Endothelial cell of umbilical vein (primary cell): Measurements from ENCODE around the gene FAM72D. TPM values are rescaled to one million over a fixed set of nuclear protein-coding genes. Genes with fewer than 3 reads are reported as not detected.
"Not testable (repeated sequence)": the region's sequence is repeated elsewhere in the genome, so short reads cannot be mapped to it uniquely, and the experiment has no call there.

Experiments used
- BruUV-seq: library from RNA; stranded (reverse); fragments of 400-500 nt; replicated peaks from 2 replicates; lab custom pipeline; 2021; lab: Mats Ljungman, UMichigan
- CTCF ChIA-PET: fragments of 300-600, 350-600 bp; sonication (Branson Sonifier 250); formaldehyde crosslinking; loops from one replicate; lab custom pipeline; 2021; ENCODE audit warnings: antibody characterized with exemption, inconsistent platforms; lab: Charles Lee
- POLR2A ChIA-PET: fragments of 300-600, 350-600 bp; sonication (Branson Sonifier 250); formaldehyde crosslinking; loops from one replicate; lab custom pipeline; 2021; ENCODE audit warnings: antibody characterized with exemption, inconsistent platforms; lab: Charles Lee
- DNase-seq: peaks from one replicate; pipeline ENCODE4 v3.0.0-alpha.2; 2011; ENCODE audit warnings: low read depth, low spot score
- FAIRE-seq: peaks from 2 replicates; lab custom pipeline; 2011; peaks lifted over from hg19 to GRCh38; lab: Jason Lieb, UNC
- H2AFZ ChIP-seq: 2 replicates; pipeline ENCODE4 v1.6.0; 2012; ENCODE audit warnings: low read depth, low read length, control low read depth, inconsistent platforms
- H3K27ac ChIP-seq: 2 replicates; pipeline ENCODE4 v1.5.1; 2011; ENCODE audit warnings: low read depth, mild to moderate bottlenecking, control low read depth, low read length, moderate library complexity; ENCODE audit not compliant: insufficient read depth
- H3K27me3 ChIP-seq, 2 experiments: 2 replicates each; pipeline versions ENCODE4 v1.6.0 to v1.6.1; 2011; ENCODE audit warnings: low read length in 2 of 2, mixed read lengths in 1 of 2; ENCODE audit not compliant: control insufficient read depth in 2 of 2, insufficient read depth in 2 of 2
- H3K36me3 ChIP-seq, 2 experiments: 2 replicates in 1 of 2; 3 replicates in 1 of 2; pipeline ENCODE4 v1.5.1; 2011; ENCODE audit warnings: low read length in 2 of 2, mild to moderate bottlenecking in 1 of 2, moderate library complexity in 1 of 2; ENCODE audit not compliant: control insufficient read depth in 2 of 2, insufficient read depth in 2 of 2; ENCODE audit errors: extremely low read depth in 1 of 2
- H3K4me1 ChIP-seq: 3 replicates; pipeline ENCODE4 v1.5.1; 2011; ENCODE audit warnings: mild to moderate bottlenecking, low read length; ENCODE audit not compliant: control insufficient read depth, insufficient read depth; ENCODE audit errors: extremely low read depth
- H3K4me2 ChIP-seq: 2 replicates; pipeline ENCODE4 v1.6.1; 2011; ENCODE audit warnings: low read length, control low read depth, mixed read lengths; ENCODE audit not compliant: insufficient read depth
- H3K4me3 ChIP-seq, 3 experiments: fragments of 200-600 bp in 1 of 3; sonication (generic), shearing (Covaris generic) in 1 of 3; replicated peaks in 1 of 3; 2 replicates each; pipeline ENCODE4 v1.5.1; 2011 to 2016; ENCODE audit warnings: control low read depth in 3 of 3, low read length in 3 of 3, mild to moderate bottlenecking in 2 of 3, inconsistent platforms in 1 of 3, low read depth in 1 of 3, moderate library complexity in 1 of 3; ENCODE audit not compliant: insufficient read depth in 1 of 3
- H3K79me2 ChIP-seq: 2 replicates; pipeline ENCODE4 v1.6.0; 2012; ENCODE audit warnings: low read length, inconsistent platforms; ENCODE audit not compliant: control insufficient read depth, insufficient read depth
- H3K9ac ChIP-seq: replicated peaks from 2 replicates; pipeline ENCODE3; 2011; ENCODE audit warnings: low read length, control low read depth; ENCODE audit not compliant: insufficient read depth; ENCODE audit errors: extremely low read depth
- H3K9me1 ChIP-seq: replicated peaks from 3 replicates; pipeline ENCODE4 v1.6.0; 2011; ENCODE audit warnings: mild to moderate bottlenecking, low read length; ENCODE audit not compliant: control insufficient read depth, insufficient read depth; ENCODE audit errors: extremely low read depth
- H3K9me3 ChIP-seq: replicated peaks from 2 replicates; pipeline ENCODE4 v1.5.1; 2012; ENCODE audit warnings: low read length, inconsistent platforms; ENCODE audit not compliant: control insufficient read depth, insufficient read depth
- H4K20me1 ChIP-seq: replicated peaks from 2 replicates; pipeline ENCODE3; 2011; ENCODE audit warnings: mild to moderate bottlenecking, low read length; ENCODE audit not compliant: control insufficient read depth, insufficient read depth; ENCODE audit errors: extremely low read depth
- dilution Hi-C: fragments of 300-500 bp; cut with MboI; formaldehyde crosslinking; loops from one replicate; pipeline ENCODE4 v1.15.0; 2019; ENCODE audit warnings: low sequenced_read_pairs; ENCODE audit not compliant: extremely low pct_ligation_motif_present
- intact Hi-C: fragments of 100-400 bp; cut with micrococcal nuclease; formaldehyde crosslinking; loops from one replicate; pipeline ENCODE4 v1.10.0; 2022
- polyA plus RNA-seq, 4 experiments: library from polyadenylated mRNA; depleted of rRNA in 3 of 4; stranded (reverse) in 3 of 4; unstranded in 1 of 4; fragments of >200 nt; gene quantifications; 2 replicates each; pipeline versions ENCODE4 v1.2.1 to v1.2.3, GENCODE V29; 2011 to 2012; ENCODE audit warnings: missing spikeins in 1 of 4
- total RNA-seq: library from RNA; stranded (reverse); gene quantifications from 2 replicates; pipeline ENCODE4 v1.2.3, GENCODE V29; 2021

The FAM72D gene
- total and polyA plus RNA-seq, 2 donors (not counting 3 experiments of a cell fraction or from before 2014, with no cell fraction given), result 1.2 to 3.3 TPM

GRCh38 chr1:145052019-145052776 is 43.6 kb upstream of the FAM72D start:
- H3K27ac ChIP-seq, dilution Hi-C loops, H3K4me1 ChIP-seq, FAIRE-seq, H3K9me3 ChIP-seq, CTCF ChIA-PET, H3K27me3 ChIP-seq, POLR2A ChIA-PET, H3K4me2 ChIP-seq, H3K9ac ChIP-seq, H4K20me1 ChIP-seq, BruUV-seq, DNase-seq, intact Hi-C loops, H3K4me3 ChIP-seq, H2AFZ ChIP-seq, H3K9me1 ChIP-seq, H3K36me3 ChIP-seq, H3K79me2 ChIP-seq: not testable (repeated sequence)

- H3K9me1 ChIP-seq, H3K27me3 ChIP-seq, BruUV-seq, H3K36me3 ChIP-seq, FAIRE-seq, POLR2A ChIA-PET, H3K79me2 ChIP-seq, DNase-seq, H3K27ac ChIP-seq, H3K9me3 ChIP-seq, dilution Hi-C loops, H3K4me2 ChIP-seq, H3K9ac ChIP-seq, H4K20me1 ChIP-seq, intact Hi-C loops, H3K4me3 ChIP-seq, H3K4me1 ChIP-seq, CTCF ChIA-PET, H2AFZ ChIP-seq: not testable (repeated sequence)
Observed at GRCh38 chr1:145053428-145053827, 42.3 kb upstream of the FAM72D start.

- DNase-seq, H2AFZ ChIP-seq, H3K9ac ChIP-seq, CTCF ChIA-PET, H3K36me3 ChIP-seq, intact Hi-C loops, H3K9me3 ChIP-seq, POLR2A ChIA-PET, dilution Hi-C loops, H3K27ac ChIP-seq, H3K79me2 ChIP-seq, BruUV-seq, H3K9me1 ChIP-seq, H3K4me1 ChIP-seq, H3K4me2 ChIP-seq, H3K27me3 ChIP-seq, H4K20me1 ChIP-seq, H3K4me3 ChIP-seq, FAIRE-seq: not testable (repeated sequence)
Observed at GRCh38 chr1:145055217-145055760, 40.5 kb upstream of the FAM72D start.

- POLR2A ChIA-PET, H3K4me1 ChIP-seq, H3K9me1 ChIP-seq, H3K9me3 ChIP-seq, H3K36me3 ChIP-seq, H3K27me3 ChIP-seq, H3K9ac ChIP-seq, DNase-seq, H2AFZ ChIP-seq, H4K20me1 ChIP-seq, dilution Hi-C loops, intact Hi-C loops, H3K27ac ChIP-seq, BruUV-seq, CTCF ChIA-PET, H3K4me2 ChIP-seq, H3K79me2 ChIP-seq, H3K4me3 ChIP-seq, FAIRE-seq: not testable (repeated sequence)
Observed at GRCh38 chr1:145058184-145058583, 37.6 kb upstream of the FAM72D start.
